SK-N-SH treated with all-trans-retinoic acid at 6 μM for 48 hours (cell line): ENCODE data around the gene VOPP1.

ENCODE experiments used
- ATAC-seq: fragments of 200-7000 bp; cut with Tn5 transposase; 3 replicates; pipeline ENCODE4 v1.9.1; 2020; ENCODE audit warnings: mild to moderate bottlenecking, moderate library complexity
- CREB5 ChIP-seq: fragments of 250-450 bp; sonication (Bioruptor Pico); IDR thresholded peaks from 2 replicates; pipeline ENCODE4 v1.5.1; 2020; ENCODE audit warnings: low read depth, mild to moderate bottlenecking, moderate library complexity
- ESRRG ChIP-seq: fragments of 250-450 bp; sonication (Bioruptor Pico); IDR thresholded peaks from 2 replicates; pipeline ENCODE4 v1.6.1; 2021; ENCODE audit warnings: mild to moderate bottlenecking
- ISL1 ChIP-seq: fragments of 250-450 bp; sonication (Bioruptor Pico); IDR thresholded peaks from 2 replicates; pipeline ENCODE4 v2.1.2; 2022; ENCODE audit warnings: mild to moderate bottlenecking, moderate library complexity
- PATZ1 ChIP-seq: fragments of 250-450 bp; sonication (Bioruptor Pico); IDR thresholded peaks from 2 replicates; pipeline ENCODE4 v1.8.0; 2020; ENCODE audit warnings: mild to moderate bottlenecking, moderate library complexity, borderline replicate concordance
- POU6F1 ChIP-seq: fragments of 250-450 bp; sonication (Bioruptor Pico); IDR thresholded peaks from 2 replicates; pipeline ENCODE4 v1.8.0; 2021; ENCODE audit warnings: low read depth, mild to moderate bottlenecking, moderate library complexity, borderline replicate concordance
- RARB ChIP-seq: fragments of 250-450 bp; sonication (Bioruptor Pico); IDR thresholded peaks from 2 replicates; pipeline ENCODE4 v1.8.0; 2021; ENCODE audit warnings: mild to moderate bottlenecking, moderate library complexity
- SNAI2 ChIP-seq: fragments of 250-450 bp; sonication (Bioruptor Pico); IDR thresholded peaks from 2 replicates; pipeline ENCODE4 v1.5.0; 2020; ENCODE audit warnings: mild to moderate bottlenecking, moderate library complexity
- TCF4 ChIP-seq: fragments of 250-450 bp; sonication (Bioruptor Pico); IDR thresholded peaks from 2 replicates; pipeline ENCODE4 v1.8.0; 2021; ENCODE audit warnings: mild to moderate bottlenecking, moderate library complexity, borderline replicate concordance
- TOX ChIP-seq: fragments of 250-450 bp; sonication (Bioruptor Pico); IDR thresholded peaks from 2 replicates; pipeline ENCODE4 v1.8.0; 2021; ENCODE audit warnings: mild to moderate bottlenecking, moderate library complexity, borderline replicate concordance
- TSHZ2 ChIP-seq: fragments of 250-450 bp; sonication (Bioruptor Pico); IDR thresholded peaks from 2 replicates; pipeline ENCODE4 v1.5.0; 2020; ENCODE audit warnings: mild to moderate bottlenecking, moderate library complexity
- ZFP3 ChIP-seq: fragments of 250-450 bp; sonication (Bioruptor Pico); IDR thresholded peaks from 2 replicates; pipeline ENCODE4 v1.5.0; 2020; ENCODE audit warnings: mild to moderate bottlenecking, moderate library complexity
- ZNF70 ChIP-seq: fragments of 450-650 bp; formaldehyde crosslinking; IDR thresholded peaks from 2 replicates; pipeline ENCODE4 v1.5.0; 2020; ENCODE audit warnings: mild to moderate bottlenecking, moderate library complexity
- ZNF8 ChIP-seq: fragments of 450-650 bp; formaldehyde crosslinking; IDR thresholded peaks from 2 replicates; pipeline ENCODE4 v1.5.0; 2020; ENCODE audit warnings: mild to moderate bottlenecking, moderate library complexity

Gene VOPP1

GRCh38 chr7:55469721-55470120 lies 102.6 kb downstream of the VOPP1 start (continued):
- TF ChIP-seq TSHZ2, result no peak
- TF ChIP-seq ZNF8 (CRISPR knock-in tag), result no peak
- no peak for TF ChIP-seq ZFP3 (CRISPR knock-in tag)
- no peak for TF ChIP-seq TCF4 (CRISPR knock-in tag)
- TF ChIP-seq ESRRG (CRISPR knock-in tag), result no peak
- TF ChIP-seq PATZ1 (CRISPR knock-in tag), result no peak
- TF ChIP-seq ISL1, result no peak
- TF ChIP-seq TOX (CRISPR knock-in tag), result no peak
- TF ChIP-seq RARB, result no peak
- TF ChIP-seq, all 23 proteins: peak for 0

GRCh38 chr7:55469271-55469681 lies 103.0 kb downstream of the VOPP1 start:
- ATAC-seq, result no peak
- TF ChIP-seq PATZ1 (CRISPR knock-in tag) (no peak), CREB5 (CRISPR knock-in tag) (no peak)

GRCh38 chr7:55468495-55468894 lies 103.8 kb downstream of the VOPP1 start:
- ATAC-seq, result no peak

More at GRCh38 chr7:55468495-55468894, 103.8 kb downstream of the VOPP1 start:
- TF ChIP-seq POU6F1 (CRISPR knock-in tag) (no peak), RARB (no peak), SNAI2 (CRISPR knock-in tag) (no peak), ESRRG (CRISPR knock-in tag) (no peak), ZNF8 (CRISPR knock-in tag) (no peak), ZNF70 (CRISPR knock-in tag) (no peak), TSHZ2 (no peak), CREB5 (CRISPR knock-in tag) (no peak)
